HepG2 (cell line): Measurements from ENCODE around the gene ZNF514. TPM values are rescaled to one million over a fixed set of nuclear protein-coding genes. Genes with fewer than 3 reads are reported as not detected.

Source experiments
- AGO2 ChIP-seq: fragments of 200-400 bp; formaldehyde crosslinking; optimal IDR thresholded peaks from 2 replicates; pipeline ENCODE3; 2017; ENCODE audit warnings: mild to moderate bottlenecking, low read depth, low read length, moderate library complexity
- AKAP8 ChIP-seq: sonication (generic); formaldehyde crosslinking; IDR thresholded peaks from 2 replicates; pipeline ENCODE4 v1.5.1; 2020; ENCODE audit warnings: mild to moderate bottlenecking, missing genetic modification reagents
- BCL3 ChIP-seq: sonication (generic); formaldehyde crosslinking; IDR thresholded peaks from 2 replicates; pipeline ENCODE4 v1.5.1; 2020; ENCODE audit warnings: mild to moderate bottlenecking, missing genetic modification reagents, moderate library complexity
- DNMT3B ChIP-seq: conservative IDR thresholded peaks from 2 replicates; pipeline ENCODE4 v1.6.1; 2016; ENCODE audit warnings: missing biosample characterization, control low read depth
- GPBP1L1 ChIP-seq: sonication (generic); formaldehyde crosslinking; IDR thresholded peaks from 2 replicates; pipeline ENCODE4 v1.5.0; 2020; ENCODE audit warnings: mild to moderate bottlenecking, missing genetic modification reagents
- KAT8 ChIP-seq: IDR thresholded peaks from 2 replicates; pipeline ENCODE4 v1.6.1; 2016; ENCODE audit warnings: missing genetic modification reagents, missing compliant biosample characterization
- KDM4B ChIP-seq: sonication (generic); formaldehyde crosslinking; IDR thresholded peaks from 2 replicates; pipeline ENCODE4 v1.4.0; 2020; ENCODE audit warnings: missing genetic modification reagents
- MEF2D ChIP-seq: sonication (generic); formaldehyde crosslinking; IDR thresholded peaks from 2 replicates; pipeline ENCODE4 v1.5.1; 2020; ENCODE audit warnings: mild to moderate bottlenecking, missing genetic modification reagents
- MIER2 ChIP-seq: IDR thresholded peaks from 2 replicates; pipeline ENCODE4 v1.6.1; 2016; ENCODE audit warnings: missing biosample characterization, missing genetic modification reagents
- MTA3 ChIP-seq: sonication (generic); formaldehyde crosslinking; IDR thresholded peaks from 2 replicates; pipeline ENCODE4 v1.4.0; 2020; ENCODE audit warnings: missing genetic modification reagents
- MTF1 ChIP-seq: sonication (generic); formaldehyde crosslinking; IDR thresholded peaks from 2 replicates; pipeline ENCODE4 v1.5.0; 2020; ENCODE audit warnings: missing genetic modification reagents
- NR0B2 ChIP-seq: sonication (generic); formaldehyde crosslinking; IDR thresholded peaks from 2 replicates; pipeline ENCODE4 v1.4.0; 2020; ENCODE audit warnings: mild to moderate bottlenecking, missing genetic modification reagents
- PCBP1 ChIP-seq: fragments of 200-400 bp; formaldehyde crosslinking; IDR thresholded peaks from 2 replicates; pipeline ENCODE4 v1.6.1; 2017; ENCODE audit warnings: mild to moderate bottlenecking, low read depth, low read length, borderline replicate concordance
- PPARG ChIP-seq: conservative IDR thresholded peaks from 2 replicates; pipeline ENCODE4 v1.6.1; 2016; ENCODE audit warnings: missing biosample characterization, missing genetic modification reagents
- SMAD3 ChIP-seq: sonication (generic); formaldehyde crosslinking; IDR thresholded peaks from 2 replicates; pipeline ENCODE4 v1.4.0; 2020; ENCODE audit warnings: missing genetic modification reagents
- XBP1 ChIP-seq: sonication (generic); formaldehyde crosslinking; IDR thresholded peaks from 2 replicates; pipeline ENCODE4 v1.5.0; 2020; ENCODE audit warnings: missing genetic modification reagents
- ZBTB49 ChIP-seq: sonication (generic); formaldehyde crosslinking; IDR thresholded peaks from 2 replicates; pipeline ENCODE4 v1.4.0; 2020; ENCODE audit warnings: missing genetic modification reagents, borderline replicate concordance
- ZFY ChIP-seq: sonication (generic); formaldehyde crosslinking; IDR thresholded peaks from 2 replicates; pipeline ENCODE4 v1.4.0; 2020; ENCODE audit warnings: missing genetic modification reagents
- ZNF264 ChIP-seq: sonication (generic); formaldehyde crosslinking; IDR thresholded peaks from 2 replicates; pipeline ENCODE4 v1.4.0; 2020; ENCODE audit warnings: missing genetic modification reagents
- ZNF589 ChIP-seq: sonication (generic); formaldehyde crosslinking; conservative IDR thresholded peaks from 2 replicates; pipeline ENCODE4 v1.8.0; 2022; ENCODE audit warnings: mild to moderate bottlenecking, moderate library complexity, missing genetic modification reagents
- polyA plus RNA-seq, 8 experiments: library from polyadenylated mRNA; depleted of rRNA in 3 of 8; stranded (reverse) in 7 of 8; unstranded in 1 of 8; fragments of >200 nt; fragmentation: Illumina TruSeq in 4 of 8; extraction: Trizol in 4 of 8; gene quantifications; 2 replicates each; pipeline versions ENCODE4 v1.2.1 to v1.2.3, GENCODE V29; 2011 to 2016; ENCODE audit warnings: low read depth in 4 of 8, missing spikeins in 1 of 8, mixed read lengths in 1 of 8; ENCODE audit not compliant: insufficient read depth in 1 of 8
- total RNA-seq, 5 experiments: library from RNA; depleted of rRNA; stranded (reverse); fragments of >200 nt; fragmentation: Illumina TruSeq; extraction: Trizol; gene quantifications; 2 replicates each; pipeline ENCODE4 v1.2.3, GENCODE V29; 2016; ENCODE audit warnings: low read depth in 1 of 5

The ZNF514 gene
- total and polyA plus RNA-seq, 2 of the 13 experiments (the other 11 are each of a cell fraction or from before 2014, with no cell fraction given), result 15.2 to 18.7 TPM

GRCh38 chr2:95158891-95159619 lies 593 bp downstream of the ZNF514 start (continued):
- TF ChIP-seq NR0B2 (0 out of 2 replicates have a peak, but pooled peaks have one; percentile 74), MTA3 (no peak), MIER2 (no peak), AGO2 (peak; percentile 76), XBP1 (CRISPR knock-in tag) (no peak), ZNF589 (CRISPR knock-in tag) (0 out of 2 replicates have a peak, but pooled peaks have one; percentile 50), AKAP8 (CRISPR knock-in tag) (no peak), SMAD3 (CRISPR knock-in tag) (no peak), ZNF264 (CRISPR knock-in tag) (no peak), PPARG (CRISPR knock-in tag) (no peak), BCL3 (CRISPR knock-in tag) (peak; percentile 32; the same call in 1 of the 2 replicates), DNMT3B (CRISPR knock-in tag) (no peak), GPBP1L1 (CRISPR knock-in tag) (no peak), MEF2D (CRISPR knock-in tag) (no peak), KDM4B (0 out of 2 replicates have a peak, but pooled peaks have one; percentile 11), KAT8 (no peak), PCBP1 (no peak), MTF1 (no peak), ZFY (CRISPR knock-in tag) (peak; percentile 74), ZBTB49 (0 out of 2 replicates have a peak, but pooled peaks have one; percentile 68)
